SU-DHL-6 (cell line): ENCODE measurements around the gene MEGF6.

Source experiments
- CTCF ChIP-seq: fragments of 200-600 bp; sonication (generic); IDR thresholded peaks from one replicate; pipeline ENCODE4 v1.5.1; 2017; ENCODE audit warnings: antibody characterized with exemption, mild to moderate bottlenecking, low read length, moderate library complexity; ENCODE audit not compliant: insufficient read depth, poor library complexity, severe bottlenecking
- EZH2phosphoT487 ChIP-seq: fragments of 200-600 bp; sonication (generic), shearing (Covaris generic); conservative IDR thresholded peaks from 2 replicates; pipeline ENCODE4 v1.6.1; 2018; ENCODE audit warnings: mild to moderate bottlenecking, antibody characterized with exemption, low read length, moderate library complexity, mixed read lengths

- TF ChIP-seq CTCF (no peak), EZH2phosphoT487 (no peak)
These were observed 144.8 kb downstream of the MEGF6 start for GRCh38 chr1:3466366-3467075.
